GM20000 (cell line): Measurements from ENCODE around the gene TEAD1.

Experiments used
- DNase-seq: peaks from one replicate; pipeline ENCODE4 v3.0.0; 2012; ENCODE audit warnings: low spot score
- TF ChIP-seq, protein P1 (sequence below): IDR thresholded peaks from 2 replicates; pipeline ENCODE4 v1.5.1; 2012; ENCODE audit warnings: mild to moderate bottlenecking, control low read depth; ENCODE audit errors: extremely low read depth, missing control alignments

Gene TEAD1

DNA sequence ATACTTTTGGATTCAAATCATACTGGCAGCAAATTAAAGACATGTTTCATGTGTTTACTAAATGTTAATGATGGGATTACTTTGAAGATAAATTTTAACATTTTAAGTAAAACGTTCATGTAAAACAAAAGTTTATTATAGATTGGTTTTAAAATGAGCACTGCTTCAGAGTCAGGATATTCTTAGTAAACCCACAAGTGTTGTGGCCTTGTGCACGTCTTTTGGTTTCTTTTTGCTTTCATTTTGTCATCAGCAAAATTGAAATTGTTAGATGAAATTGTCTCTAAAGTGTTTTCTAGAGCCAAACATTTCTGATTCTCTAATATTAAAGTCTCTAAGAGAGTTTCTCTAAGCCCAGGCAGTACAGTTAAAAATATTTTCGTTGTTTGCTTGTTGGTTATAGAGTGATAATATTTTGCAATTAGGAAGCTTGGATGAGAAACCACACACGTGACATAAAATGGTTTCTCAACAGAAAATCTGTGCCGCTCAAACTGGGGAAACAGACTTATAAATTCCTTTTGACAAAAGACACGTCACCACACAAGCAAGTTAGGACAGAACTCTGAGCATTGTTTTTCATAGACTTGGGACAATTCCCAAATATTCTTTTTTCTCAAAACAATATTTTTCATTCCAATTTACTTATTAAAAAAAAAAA lies 164.4 kb downstream of the TEAD1 start:
- DNase-seq: no peak
- TF ChIP-seq, protein P1, sequence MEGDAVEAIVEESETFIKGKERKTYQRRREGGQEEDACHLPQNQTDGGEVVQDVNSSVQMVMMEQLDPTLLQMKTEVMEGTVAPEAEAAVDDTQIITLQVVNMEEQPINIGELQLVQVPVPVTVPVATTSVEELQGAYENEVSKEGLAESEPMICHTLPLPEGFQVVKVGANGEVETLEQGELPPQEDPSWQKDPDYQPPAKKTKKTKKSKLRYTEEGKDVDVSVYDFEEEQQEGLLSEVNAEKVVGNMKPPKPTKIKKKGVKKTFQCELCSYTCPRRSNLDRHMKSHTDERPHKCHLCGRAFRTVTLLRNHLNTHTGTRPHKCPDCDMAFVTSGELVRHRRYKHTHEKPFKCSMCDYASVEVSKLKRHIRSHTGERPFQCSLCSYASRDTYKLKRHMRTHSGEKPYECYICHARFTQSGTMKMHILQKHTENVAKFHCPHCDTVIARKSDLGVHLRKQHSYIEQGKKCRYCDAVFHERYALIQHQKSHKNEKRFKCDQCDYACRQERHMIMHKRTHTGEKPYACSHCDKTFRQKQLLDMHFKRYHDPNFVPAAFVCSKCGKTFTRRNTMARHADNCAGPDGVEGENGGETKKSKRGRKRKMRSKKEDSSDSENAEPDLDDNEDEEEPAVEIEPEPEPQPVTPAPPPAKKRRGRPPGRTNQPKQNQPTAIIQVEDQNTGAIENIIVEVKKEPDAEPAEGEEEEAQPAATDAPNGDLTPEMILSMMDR: no peak

DNA sequence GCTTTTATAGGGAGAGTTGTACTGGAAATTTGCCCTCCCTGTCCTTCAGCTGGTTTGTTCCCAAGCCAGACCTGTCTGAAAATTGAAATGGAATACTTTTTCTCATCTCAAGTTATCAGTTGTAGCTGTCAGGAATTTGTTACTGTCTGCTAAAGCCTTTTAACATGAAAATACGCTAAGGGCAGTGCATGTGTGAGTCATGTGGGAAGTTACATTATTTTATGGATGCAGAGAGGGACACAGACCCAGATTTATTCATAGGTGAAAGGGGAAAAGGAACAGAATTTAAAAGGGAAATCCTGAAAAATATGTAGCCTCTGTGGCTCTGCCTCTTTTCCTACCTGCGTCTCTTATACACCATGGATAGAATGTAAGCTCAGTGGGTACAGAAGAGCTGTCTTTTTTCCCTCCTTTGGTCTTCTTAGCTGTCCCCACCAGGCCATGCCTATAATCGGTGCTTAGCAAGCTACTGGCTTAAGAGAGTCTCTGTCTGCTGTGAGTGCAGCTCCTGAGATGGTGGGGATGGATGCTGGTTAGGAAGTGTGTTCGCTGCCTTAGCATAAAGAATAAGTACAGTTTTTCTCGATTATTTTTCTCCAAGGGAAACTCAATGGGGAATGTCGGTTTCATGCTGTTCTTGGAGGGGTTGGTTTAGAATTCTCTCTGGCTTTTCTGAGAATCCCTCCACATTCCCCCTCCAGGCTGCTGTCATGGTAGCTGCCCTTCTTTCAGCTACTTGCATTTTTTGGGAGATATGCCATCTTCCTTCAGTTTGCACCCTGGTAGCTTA lies 166.8 kb downstream of the TEAD1 start:
- TF ChIP-seq, protein P1: no peak
- no peak for DNase-seq

DNA sequence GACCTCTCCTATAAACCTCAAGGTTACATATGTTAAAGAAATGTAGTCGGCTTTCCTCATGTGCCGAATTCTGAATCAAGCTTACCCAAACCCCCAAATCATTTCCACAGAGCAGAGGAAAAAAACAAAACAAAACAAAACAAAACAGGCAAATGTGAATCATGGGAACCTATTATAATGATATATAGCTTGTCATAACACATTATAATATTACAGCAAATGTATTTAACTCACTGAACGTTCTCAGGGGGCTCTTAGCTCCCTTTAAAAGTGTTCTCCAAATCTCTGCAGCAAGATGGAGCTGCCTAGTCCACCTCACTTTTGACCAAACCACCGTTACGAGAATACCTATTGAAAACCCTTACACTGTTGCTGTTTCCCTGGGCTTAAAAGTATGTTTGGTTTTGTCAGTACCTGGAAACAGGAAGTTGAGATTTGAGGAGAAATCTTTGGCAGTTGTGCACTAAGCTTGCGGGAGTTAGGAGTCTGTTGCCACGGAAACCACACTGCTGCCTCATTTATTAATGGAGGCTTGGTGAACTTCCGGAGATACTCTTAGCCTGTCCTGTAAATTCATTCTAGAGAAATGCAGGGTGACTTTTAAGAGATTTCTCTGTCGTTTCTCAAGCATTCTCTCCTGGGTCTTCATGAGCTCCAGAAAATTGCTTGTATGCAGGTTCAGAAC lies 167.9 kb downstream of the TEAD1 start:
- DNase-seq: no peak
- TF ChIP-seq, protein P1: no peak

DNA sequence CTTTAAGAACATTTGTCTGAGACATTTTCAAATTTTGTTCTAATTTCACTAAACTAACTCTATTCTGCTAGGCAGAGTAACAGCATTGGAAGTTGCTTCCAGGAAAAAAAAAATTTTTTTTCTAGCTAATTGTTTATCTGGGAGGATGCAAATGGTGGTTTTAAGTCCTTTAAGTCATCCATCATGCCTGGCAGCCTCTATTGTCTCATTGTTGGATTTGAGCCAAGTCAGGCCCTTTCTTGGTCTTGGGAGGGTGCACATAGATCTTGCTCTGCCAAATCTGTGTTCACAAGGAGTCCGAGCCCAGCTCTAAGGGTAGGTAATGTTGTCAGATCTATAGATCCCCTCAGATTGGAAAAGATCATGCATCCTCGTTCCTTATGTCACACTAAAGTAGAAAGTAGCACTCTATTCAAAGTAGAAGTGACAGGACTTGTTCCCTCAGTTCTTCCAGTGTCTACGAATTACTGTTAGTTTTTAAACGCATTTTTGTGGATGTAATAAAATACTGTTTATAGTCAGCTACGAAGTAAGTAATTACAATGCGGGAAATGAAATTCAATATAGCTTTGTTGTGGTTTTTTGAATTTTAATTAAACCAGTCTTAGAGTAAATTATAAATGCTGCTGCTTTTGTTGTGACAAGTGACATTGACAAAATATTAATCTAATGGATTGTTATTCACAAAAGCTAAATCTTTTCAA lies 168.9 kb downstream of the TEAD1 start:
- no peak for DNase-seq
- TF ChIP-seq, protein P1: no peak

DNA sequence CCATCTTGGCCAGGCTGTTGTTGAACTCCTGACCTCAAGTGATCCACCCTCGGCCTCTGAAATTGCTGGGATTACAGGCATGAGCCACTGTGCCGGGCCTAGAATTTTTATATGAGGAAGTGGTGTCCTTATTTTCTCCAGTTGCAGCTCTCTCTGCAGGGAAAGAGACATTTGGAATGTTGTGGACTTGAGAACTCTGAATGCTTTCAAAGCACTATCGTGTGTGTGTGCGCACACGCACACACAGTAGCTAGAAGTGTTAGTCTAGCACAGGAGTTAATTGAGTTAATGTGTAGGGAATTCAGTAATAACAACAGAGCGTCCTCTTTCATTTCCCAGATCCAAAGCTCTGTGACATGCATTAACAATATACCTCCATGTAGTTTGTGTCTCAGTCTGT lies 170.9 kb downstream of the TEAD1 start:
- DNase-seq: no peak
- TF ChIP-seq, protein P1: no peak

DNA sequence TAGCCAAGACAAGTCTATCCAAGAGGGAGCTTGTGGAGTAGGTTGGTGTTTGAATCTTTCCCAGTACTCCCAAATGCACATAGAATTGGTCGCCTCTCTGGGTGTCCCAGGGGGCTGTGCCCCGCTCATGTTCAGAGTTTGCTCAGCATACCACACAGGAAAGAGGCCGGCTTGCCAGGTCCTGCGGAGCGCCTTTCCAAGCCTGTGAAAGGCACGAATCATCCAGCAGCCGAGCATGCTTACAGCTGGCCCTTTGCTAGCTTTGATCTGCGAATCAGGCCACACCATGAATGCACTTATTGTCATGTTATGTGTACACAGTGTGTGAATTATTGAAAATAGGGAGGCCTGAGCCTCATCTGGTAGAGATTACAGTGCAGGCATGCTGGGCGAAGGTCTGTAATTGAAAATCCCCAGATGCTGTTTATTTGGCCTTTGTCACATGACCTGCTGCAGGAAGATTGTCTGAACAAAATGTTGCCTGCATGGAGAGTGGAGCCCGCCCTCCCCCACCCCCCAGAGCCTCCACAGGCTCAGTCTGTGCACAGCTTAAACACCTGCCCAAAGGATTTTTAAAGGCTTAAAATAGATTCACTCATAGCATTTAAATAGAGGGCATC lies 171.6 kb downstream of the TEAD1 start:
- DNase-seq: no peak

More for the DNA sequence above, 171.6 kb downstream of the TEAD1 start:
- TF ChIP-seq, protein P1: no peak
